Trophoblast cell (in vitro differentiated cells and primary cell): ENCODE data around the gene ADGRB3.

ENCODE experiments used
- DNase-seq, 2 donors: peaks; one replicate each; pipeline ENCODE4 v3.0.0-alpha.2; 2016
- H2AFZ ChIP-seq: 2 replicates; pipeline ENCODE4 v1.6.1; 2013; ENCODE audit warnings: low read length, moderate library complexity, mild to moderate bottlenecking; ENCODE audit not compliant: insufficient read depth, poor library complexity
- H2AK5ac ChIP-seq: 2 replicates; pipeline ENCODE4 v1.6.1; 2013; ENCODE audit warnings: mild to moderate bottlenecking, low read length
- H2BK120ac ChIP-seq: 2 replicates; pipeline ENCODE4 v1.6.1; 2013; ENCODE audit warnings: low read length, mild to moderate bottlenecking, moderate library complexity; ENCODE audit not compliant: insufficient read depth, poor library complexity
- H2BK12ac ChIP-seq: 2 replicates; pipeline ENCODE4 v1.6.1; 2013; ENCODE audit warnings: mild to moderate bottlenecking, low read length, moderate library complexity
- H2BK5ac ChIP-seq: 2 replicates; pipeline ENCODE4 v1.6.1; 2013; ENCODE audit warnings: low read length, low read depth, moderate library complexity, mild to moderate bottlenecking; ENCODE audit not compliant: poor library complexity
- H3K14ac ChIP-seq: 2 replicates; pipeline ENCODE4 v1.6.1; 2013; ENCODE audit warnings: mild to moderate bottlenecking, low read length
- H3K18ac ChIP-seq: 2 replicates; pipeline ENCODE4 v1.6.1; 2013; ENCODE audit warnings: mild to moderate bottlenecking, low read length
- H3K23ac ChIP-seq: 2 replicates; pipeline ENCODE4 v1.6.1; 2013; ENCODE audit warnings: low read length
- H3K27ac ChIP-seq: 2 replicates; pipeline ENCODE4 v1.5.1; 2013; ENCODE audit warnings: low read depth, mild to moderate bottlenecking, inconsistent platforms, low read length, moderate library complexity
- H3K27me3 ChIP-seq: 2 replicates; pipeline ENCODE4 v1.6.1; 2013; ENCODE audit warnings: inconsistent platforms, mild to moderate bottlenecking, low read length, moderate library complexity; ENCODE audit not compliant: insufficient read depth
- H3K36me3 ChIP-seq, 2 experiments: 1 replicate in 1 of 2; 2 replicates in 1 of 2; pipeline ENCODE4 v1.6.1; 2013; ENCODE audit warnings: low read length in 2 of 2, mild to moderate bottlenecking in 2 of 2, moderate library complexity in 1 of 2; ENCODE audit not compliant: insufficient read depth in 2 of 2, control insufficient read depth in 1 of 2
- H3K4ac ChIP-seq: 2 replicates; pipeline ENCODE4 v1.6.1; 2013; ENCODE audit warnings: low read depth, mild to moderate bottlenecking, low read length, moderate library complexity
- H3K4me1 ChIP-seq, 2 experiments: 1 replicate in 1 of 2; 2 replicates in 1 of 2; pipeline ENCODE4 v1.6.1; 2013; ENCODE audit warnings: low read length in 2 of 2, mild to moderate bottlenecking in 2 of 2, moderate library complexity in 1 of 2; ENCODE audit not compliant: insufficient read depth in 2 of 2, control insufficient read depth in 1 of 2
- H3K4me2 ChIP-seq: 2 replicates; pipeline ENCODE4 v1.6.1; 2013; ENCODE audit warnings: inconsistent platforms, mild to moderate bottlenecking, low read length, moderate library complexity
- H3K4me3 ChIP-seq: 2 replicates; pipeline ENCODE4 v1.5.1; 2013; ENCODE audit warnings: mild to moderate bottlenecking, low read depth, low read length, inconsistent platforms
- H3K79me1 ChIP-seq: one replicate; pipeline ENCODE4 v1.6.1; 2013; ENCODE audit warnings: low read length
- H3K79me2 ChIP-seq: 2 replicates; pipeline ENCODE4 v1.6.1; 2013; ENCODE audit warnings: low read length, mild to moderate bottlenecking; ENCODE audit not compliant: control insufficient read depth, insufficient read depth, poor library complexity
- H3K9ac ChIP-seq: 2 replicates; pipeline ENCODE4 v1.6.1; 2013; ENCODE audit warnings: mild to moderate bottlenecking, low read length
- H3K9me3 ChIP-seq: 2 replicates; pipeline ENCODE4 v1.6.1; 2013; ENCODE audit warnings: low read depth, mild to moderate bottlenecking, control low read depth, inconsistent platforms, low read length; ENCODE audit not compliant: insufficient read depth
- H4K12ac ChIP-seq: 2 replicates; pipeline ENCODE4 v1.6.1; 2013; ENCODE audit warnings: low read depth, mild to moderate bottlenecking, low read length, moderate library complexity
- H4K8ac ChIP-seq: 2 replicates; pipeline ENCODE4 v1.6.1; 2013; ENCODE audit warnings: low read depth, mild to moderate bottlenecking, low read length, moderate library complexity
- H4K91ac ChIP-seq: one replicate; pipeline ENCODE4 v1.6.1; 2013; ENCODE audit warnings: low read depth, mild to moderate bottlenecking, low read length, moderate library complexity
- WGBS: extraction: QIAGEN DNeasy Blood & Tissue Kit; methylation state at CpG from one replicate; pipeline ENCODE4 v1.1.7; 2013; ENCODE audit warnings: missing lambda C conversion rate; ENCODE audit not compliant: insufficient read length, insufficient coverage; ENCODE audit errors: extremely low coverage; 5-methylcytosine and 5-hydroxymethylcytosine counted together

Gene ADGRB3

GRCh38 chr6:68680264-68680663, 45.2 kb downstream of the ADGRB3 start:
- Histone ChIP-seq H3K18ac (no peak overlapping the region), H3K4me3 (no peak overlapping the region), H2BK12ac (no peak overlapping the region), H3K14ac (no peak overlapping the region), H4K91ac (no peak overlapping the region), H2BK120ac (no peak overlapping the region), H3K79me2 (no peaks in the 10 kb centered on the region), H3K4me2 (no peak overlapping the region), H3K27ac (no peak overlapping the region), H3K4ac (no peak overlapping the region), H3K9ac (no peak overlapping the region), H3K4me1 (no peaks in the 10 kb centered on the region), H3K23ac (no peak overlapping the region), H3K9me3 (no peaks in the 10 kb centered on the region), H3K79me1 (no peaks in the 10 kb centered on the region), H4K12ac (no peak overlapping the region), H2AFZ (no peak overlapping the region), H2BK5ac (no peak overlapping the region), H3K36me3 (no peaks in the 10 kb centered on the region), H4K8ac (no peak overlapping the region), H2AK5ac (no peak overlapping the region), H3K27me3 (no peaks in the 10 kb centered on the region)
- WGBS = no CpG with 5 or more reads among the region's 2 CpGs
- DNase-seq = no peak

GRCh38 chr6:68689910-68690309, 54.8 kb downstream of the ADGRB3 start:
- Histone ChIP-seq H2BK120ac (no peak overlapping the region), H2AFZ (no peak overlapping the region), H4K12ac (no peak overlapping the region), H2BK5ac (no peak overlapping the region), H3K14ac (no peak overlapping the region), H3K18ac (no peak overlapping the region), H3K4me1 (no peaks in the 10 kb centered on the region), H3K79me1 (no peaks in the 10 kb centered on the region), H3K27ac (no peak overlapping the region), H3K4me3 (no peak overlapping the region), H3K9ac (no peak overlapping the region), H2AK5ac (no peak overlapping the region), H3K36me3 (no peaks in the 10 kb centered on the region), H4K8ac (no peak overlapping the region), H3K27me3 (no peaks in the 10 kb centered on the region), H3K4me2 (no peak overlapping the region), H3K9me3 (no peaks in the 10 kb centered on the region), H3K4ac (no peak overlapping the region), H3K23ac (no peak overlapping the region), H4K91ac (no peak overlapping the region), H3K79me2 (no peaks in the 10 kb centered on the region), H2BK12ac (no peak overlapping the region)
- DNase-seq = no peak
- no CpG with 5 or more reads among the region's 1 CpG for WGBS

GRCh38 chr6:68691120-68691519, 56.0 kb downstream of the ADGRB3 start:
- no CpG with 5 or more reads among the region's 3 CpGs for WGBS
- Histone ChIP-seq H3K18ac (no peak overlapping the region), H3K9me3 (no peaks in the 10 kb centered on the region), H3K9ac (no peak overlapping the region), H4K8ac (no peak overlapping the region), H3K4ac (no peak overlapping the region), H3K79me2 (no peaks in the 10 kb centered on the region), H2BK120ac (no peak overlapping the region), H3K27ac (no peak overlapping the region), H3K4me3 (no peak overlapping the region), H4K12ac (no peak overlapping the region), H3K14ac (no peak overlapping the region), H2BK12ac (no peak overlapping the region), H2BK5ac (no peak overlapping the region), H2AK5ac (no peak overlapping the region), H3K36me3 (no peaks in the 10 kb centered on the region), H3K4me1 (no peaks in the 10 kb centered on the region), H4K91ac (no peak overlapping the region), H3K27me3 (no peaks in the 10 kb centered on the region), H3K79me1 (no peaks in the 10 kb centered on the region), H3K23ac (no peak overlapping the region), H3K4me2 (no peak overlapping the region), H2AFZ (no peak overlapping the region)
- DNase-seq = no peak

- no peak overlapping the region for H3K4me3 ChIP-seq
- WGBS = no CpG with 5 or more reads among the region's 1 CpG
These were observed 58.2 kb downstream of the ADGRB3 start for GRCh38 chr6:68693271-68693670.

More at GRCh38 chr6:68693271-68693670, 58.2 kb downstream of the ADGRB3 start:
- H3K79me1 ChIP-seq = no peaks in the 10 kb centered on the region
- H3K9me3 ChIP-seq = no peaks in the 10 kb centered on the region
- H2BK120ac ChIP-seq = no peak overlapping the region
- no peak overlapping the region for H3K4me2 ChIP-seq
- H3K23ac ChIP-seq = no peak overlapping the region
- no peak overlapping the region for H3K27ac ChIP-seq
- H3K18ac ChIP-seq = no peak overlapping the region
- no peak overlapping the region for H2BK5ac ChIP-seq
- no peak for DNase-seq
- H3K27me3 ChIP-seq = no peaks in the 10 kb centered on the region
- no peaks in the 10 kb centered on the region for H3K4me1 ChIP-seq
- H2BK12ac ChIP-seq = no peak overlapping the region
- no peak overlapping the region for H4K8ac ChIP-seq
- H2AFZ ChIP-seq = no peak overlapping the region
- no peaks in the 10 kb centered on the region for H3K36me3 ChIP-seq
- no peak overlapping the region for H3K9ac ChIP-seq
- no peak overlapping the region for H2AK5ac ChIP-seq
- H3K14ac ChIP-seq = no peak overlapping the region
- no peak overlapping the region for H4K91ac ChIP-seq
- no peaks in the 10 kb centered on the region for H3K79me2 ChIP-seq
- H4K12ac ChIP-seq = no peak overlapping the region
- no peak overlapping the region for H3K4ac ChIP-seq
